HG03139 (cell line): Measurements from ENCODE around the gene BPIFB3.

Experiments
- ATAC-seq: cut with Tn5 transposase; IDR thresholded peaks from one replicate; pipeline ENCODE4 v1.9.1; 2021; ENCODE audit not compliant: unreplicated experiment

The BPIFB3 gene, protein sequence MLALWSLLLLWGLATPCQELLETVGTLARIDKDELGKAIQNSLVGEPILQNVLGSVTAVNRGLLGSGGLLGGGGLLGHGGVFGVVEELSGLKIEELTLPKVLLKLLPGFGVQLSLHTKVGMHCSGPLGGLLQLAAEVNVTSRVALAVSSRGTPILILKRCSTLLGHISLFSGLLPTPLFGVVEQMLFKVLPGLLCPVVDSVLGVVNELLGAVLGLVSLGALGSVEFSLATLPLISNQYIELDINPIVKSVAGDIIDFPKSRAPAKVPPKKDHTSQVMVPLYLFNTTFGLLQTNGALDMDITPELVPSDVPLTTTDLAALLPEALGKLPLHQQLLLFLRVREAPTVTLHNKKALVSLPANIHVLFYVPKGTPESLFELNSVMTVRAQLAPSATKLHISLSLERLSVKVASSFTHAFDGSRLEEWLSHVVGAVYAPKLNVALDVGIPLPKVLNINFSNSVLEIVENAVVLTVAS

DNA sequence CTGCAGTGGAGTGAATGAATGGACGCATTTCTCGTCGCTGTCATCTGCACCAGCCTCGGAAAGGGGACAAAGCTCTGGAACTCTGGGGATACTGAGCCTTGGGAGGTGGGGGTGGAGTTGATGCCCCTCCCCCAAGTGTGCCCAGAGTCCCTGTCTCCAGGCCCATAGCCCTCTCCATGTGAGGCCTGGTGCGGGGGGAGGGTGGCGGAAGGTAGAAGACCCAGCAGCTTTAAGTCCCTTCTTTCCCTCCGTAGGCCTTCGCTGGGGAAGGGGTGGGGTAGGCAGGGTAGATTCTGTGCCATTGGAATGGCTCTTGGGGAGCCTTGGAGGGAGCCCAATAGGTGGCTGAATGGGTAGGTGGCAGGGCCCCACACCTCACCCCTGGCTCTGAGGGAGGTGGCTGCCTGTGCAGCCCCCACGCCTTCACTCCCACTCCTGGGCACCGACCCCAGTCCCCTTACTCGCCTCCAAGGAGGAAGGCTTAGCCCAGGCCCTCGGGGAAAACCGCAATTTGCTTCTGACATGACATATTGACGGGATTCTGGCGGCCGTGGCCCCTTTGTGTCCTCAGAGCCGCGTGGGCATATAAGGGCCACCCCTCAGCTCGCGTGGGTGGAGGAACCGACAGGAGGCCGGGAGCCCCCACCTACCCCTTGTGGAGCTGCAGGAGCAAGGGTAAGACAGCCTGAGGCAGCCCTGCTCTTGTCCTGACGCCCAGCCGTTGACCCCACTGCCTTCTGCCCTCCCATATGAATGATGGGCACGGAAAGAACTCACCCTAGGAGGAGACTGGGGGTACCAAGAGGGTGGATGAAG, at the start of gene BPIFB3:
TSS of gene BPIFB3 (plus strand) at position 613 of the 816 bp plus-strand sequence. CDS start 1,533 bp downstream, outside the sequence.
- no peak for ATAC-seq

DNA sequence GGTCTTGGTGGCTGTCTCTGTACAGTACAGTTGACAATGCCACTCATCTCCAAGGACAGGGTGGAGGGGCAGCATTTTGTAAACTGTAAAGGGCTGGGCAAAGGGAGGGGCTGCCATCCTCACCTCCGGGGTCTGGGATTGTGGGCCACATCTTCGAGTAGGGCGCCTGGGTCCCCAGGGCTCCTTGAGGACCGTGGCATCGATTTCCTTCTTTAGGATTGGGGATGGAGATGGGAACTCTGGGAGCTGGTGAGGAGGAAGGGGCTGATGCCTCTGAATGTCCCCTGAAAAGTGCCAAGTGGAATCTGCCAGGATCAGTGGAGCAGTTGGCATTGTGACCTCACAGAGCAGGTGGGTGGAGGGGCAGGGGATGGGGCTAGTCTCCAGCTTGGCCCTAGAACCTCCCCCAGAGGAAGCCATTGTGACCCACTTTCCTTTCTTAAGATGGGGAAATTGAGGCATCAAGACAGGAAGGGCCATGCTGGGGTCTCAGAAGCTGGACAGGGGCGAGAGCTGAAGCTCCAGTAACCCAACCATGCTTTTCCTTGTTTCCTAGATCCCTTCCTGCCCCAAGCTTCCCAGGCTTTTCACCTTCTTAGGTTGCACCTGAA, 49.5 kb upstream of the BPIFB3 start, which contains the start of gene SUN5:
TSS of gene SUN5 (minus strand) at position 293 of the 611 bp plus-strand sequence. CDS start at position 200, 93 bp downstream.
- no peak for ATAC-seq

DNA sequence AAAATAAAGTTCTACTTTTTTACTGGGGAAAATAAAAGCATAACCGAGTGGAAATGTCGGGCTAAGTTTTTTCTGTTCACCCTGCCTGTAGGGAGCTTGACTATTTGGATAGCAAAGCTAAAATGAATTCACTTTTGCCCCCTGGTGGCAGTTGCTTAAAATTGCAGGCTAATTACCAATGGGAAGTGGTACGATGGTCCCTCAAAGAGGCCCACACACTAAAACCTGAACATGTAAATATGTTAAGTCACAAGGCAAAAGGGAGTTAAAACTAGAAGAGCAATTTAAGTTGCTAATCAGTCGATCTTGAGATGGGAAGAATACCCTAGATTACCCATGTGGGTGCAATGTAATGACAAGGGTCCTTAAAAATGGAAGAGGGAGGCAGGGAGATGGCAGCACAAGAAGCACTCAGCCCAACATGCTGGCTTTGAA, 48.6 kb upstream of the BPIFB3 start:
- ATAC-seq = no peak

DNA sequence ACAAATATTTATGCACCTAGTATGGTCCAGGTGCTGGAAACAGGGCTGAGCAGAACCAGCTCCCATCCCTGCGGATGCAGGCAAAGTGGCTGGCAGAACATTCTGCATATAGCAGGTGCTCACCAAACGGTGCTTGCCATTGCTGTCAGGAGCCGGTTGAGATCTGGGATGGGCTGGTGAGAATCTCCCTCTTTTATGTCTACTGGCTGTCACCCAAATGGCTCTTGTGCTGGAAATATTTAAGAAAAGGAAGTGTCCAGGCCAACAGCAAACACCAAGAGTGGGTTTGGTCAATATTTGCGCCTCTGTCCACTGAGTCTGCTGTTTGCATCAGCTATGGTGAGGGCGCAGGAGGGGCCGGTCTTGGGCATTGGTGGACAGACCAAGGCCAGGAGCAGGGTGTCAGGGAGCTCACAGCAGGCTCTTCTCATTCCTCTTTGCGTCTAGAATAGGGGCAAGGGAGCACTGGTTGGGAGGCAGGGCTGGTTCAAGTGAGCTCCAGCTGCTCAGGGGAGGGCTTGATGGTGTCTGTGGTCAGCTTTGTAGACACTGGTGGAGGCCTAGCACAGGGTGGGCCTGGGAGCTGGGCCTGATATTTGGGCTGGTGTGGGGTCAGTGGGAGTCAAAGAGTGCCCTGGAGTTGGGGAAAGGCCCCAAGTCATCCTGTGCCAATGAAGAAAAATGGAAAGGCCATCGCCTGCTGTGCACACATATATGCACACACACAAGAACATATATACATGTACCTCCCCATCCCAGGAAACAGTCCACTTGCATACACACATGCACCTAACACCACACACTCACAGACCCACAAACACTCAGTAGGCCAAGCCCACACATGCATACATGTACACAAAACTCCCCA, 47.6 kb upstream of the BPIFB3 start:
- no peak for ATAC-seq

DNA sequence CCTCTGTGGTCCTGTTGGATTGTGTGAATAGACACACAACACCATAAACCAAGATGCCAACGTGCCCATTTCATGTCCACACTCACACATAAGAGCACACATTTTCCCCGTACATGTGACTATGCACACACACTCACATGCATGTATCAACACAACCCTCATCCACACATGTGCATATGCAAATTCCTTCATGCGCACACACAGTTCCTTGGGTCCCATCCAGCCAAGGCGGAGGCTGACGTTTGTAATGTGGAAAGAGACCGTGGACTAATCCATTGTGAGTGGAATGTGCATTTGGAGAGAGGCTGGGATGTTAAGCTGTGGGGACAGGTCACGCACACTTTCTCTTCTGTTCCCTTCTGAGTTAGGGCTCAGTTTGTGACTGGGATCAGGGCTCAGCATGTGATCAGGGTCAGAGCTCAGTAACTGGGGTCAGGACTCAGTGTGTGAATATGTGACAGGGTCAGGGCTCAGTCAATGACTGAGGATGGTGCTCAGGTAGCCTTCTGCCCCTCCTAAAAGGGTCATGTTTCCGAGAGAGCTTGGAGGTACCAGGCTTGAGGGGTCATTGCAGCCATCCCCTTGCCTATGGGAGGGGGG, 46.8 kb upstream of the BPIFB3 start:
- ATAC-seq = no peak

DNA sequence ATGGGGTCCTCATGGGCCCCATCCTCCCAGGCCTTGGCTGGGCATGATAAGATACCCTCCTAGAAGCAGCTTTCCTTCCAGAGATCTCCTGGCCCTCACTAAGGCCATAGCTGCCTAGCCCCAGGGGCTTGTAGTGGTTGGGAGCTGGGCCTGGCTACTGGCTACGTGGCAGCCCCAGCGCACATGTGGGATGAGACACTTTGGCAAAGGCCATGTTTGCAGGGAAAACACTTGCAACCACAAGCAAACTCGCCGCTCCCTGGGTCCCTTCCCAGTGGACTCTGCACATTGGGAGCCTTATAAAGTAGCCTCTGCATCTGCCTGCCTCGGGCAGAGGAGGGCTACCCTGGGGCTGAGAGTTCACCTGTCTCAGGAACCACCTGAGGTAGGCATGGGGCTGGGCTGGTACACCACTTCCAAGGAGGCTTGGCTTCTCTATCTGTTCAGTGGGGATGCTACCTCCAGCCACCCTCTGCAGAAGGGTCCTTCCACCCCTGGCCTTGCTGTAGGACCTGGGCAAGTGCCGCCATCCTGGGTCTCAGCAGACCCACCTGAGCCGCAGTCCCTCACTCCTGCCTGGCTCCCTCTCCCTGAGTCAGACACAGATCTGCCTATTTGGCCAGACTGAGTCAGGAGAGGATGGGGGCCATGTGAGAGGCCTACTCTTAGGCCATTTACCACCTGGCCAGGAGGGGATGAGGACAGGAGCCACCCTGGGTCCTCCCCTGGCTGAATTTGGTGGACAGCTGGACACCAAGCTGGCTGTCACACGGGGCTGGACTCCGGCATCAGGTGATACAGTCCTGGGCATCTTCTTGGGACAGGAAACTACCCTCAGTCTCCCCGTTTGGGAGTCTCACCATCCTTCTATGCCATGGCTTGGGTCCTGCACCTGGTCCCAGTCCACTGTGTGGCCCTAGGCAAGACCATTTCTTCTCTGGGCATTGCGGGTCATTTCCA, 46.0 kb upstream of the BPIFB3 start, which contains the start of gene BPIFB2:
TSS of gene BPIFB2 (plus strand) at position 329 of the 960 bp plus-strand sequence. CDS start 871 bp downstream, outside the sequence.
- no peak for ATAC-seq

DNA sequence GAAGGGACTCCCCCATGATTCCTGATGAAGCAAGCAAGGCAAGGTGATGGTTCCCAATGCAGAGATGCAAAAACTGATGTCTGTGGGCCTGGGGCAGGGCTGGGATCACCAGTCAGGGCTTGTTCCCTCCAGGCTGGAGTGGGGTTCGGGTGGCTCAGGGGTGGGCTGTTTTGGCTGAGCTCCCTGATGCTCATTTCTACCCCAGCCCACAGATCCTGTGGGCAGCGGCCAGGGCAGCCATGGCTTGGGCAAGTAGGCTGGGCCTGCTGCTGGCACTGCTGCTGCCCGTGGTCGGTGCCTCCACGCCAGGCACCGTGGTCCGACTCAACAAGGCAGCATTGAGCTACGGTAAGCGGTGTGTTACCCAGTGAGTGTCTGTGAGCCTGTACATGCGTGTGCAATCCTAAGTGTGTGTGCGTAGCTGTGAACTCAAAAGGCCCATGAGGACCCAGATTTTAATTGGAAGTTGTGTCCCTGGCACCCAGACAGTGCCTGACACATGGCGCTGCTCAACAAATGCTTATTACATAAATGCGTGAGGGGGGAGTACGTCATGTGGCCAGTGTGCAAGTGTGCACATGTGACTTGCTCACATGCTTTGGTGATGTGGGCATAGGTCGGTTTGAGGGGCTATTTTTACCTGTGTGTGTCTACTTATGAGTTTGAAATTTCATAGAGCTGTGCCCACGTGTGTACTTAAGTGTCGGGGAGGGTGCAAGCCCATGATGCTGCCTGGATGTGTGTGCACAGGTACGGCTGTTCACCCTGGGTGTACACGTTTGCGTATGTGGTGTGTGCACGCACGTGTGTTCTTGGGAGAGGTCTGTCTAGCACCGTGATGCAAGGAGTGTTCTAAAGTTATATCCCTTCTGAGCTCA, 45.1 kb upstream of the BPIFB3 start:
- ATAC-seq = no peak

DNA sequence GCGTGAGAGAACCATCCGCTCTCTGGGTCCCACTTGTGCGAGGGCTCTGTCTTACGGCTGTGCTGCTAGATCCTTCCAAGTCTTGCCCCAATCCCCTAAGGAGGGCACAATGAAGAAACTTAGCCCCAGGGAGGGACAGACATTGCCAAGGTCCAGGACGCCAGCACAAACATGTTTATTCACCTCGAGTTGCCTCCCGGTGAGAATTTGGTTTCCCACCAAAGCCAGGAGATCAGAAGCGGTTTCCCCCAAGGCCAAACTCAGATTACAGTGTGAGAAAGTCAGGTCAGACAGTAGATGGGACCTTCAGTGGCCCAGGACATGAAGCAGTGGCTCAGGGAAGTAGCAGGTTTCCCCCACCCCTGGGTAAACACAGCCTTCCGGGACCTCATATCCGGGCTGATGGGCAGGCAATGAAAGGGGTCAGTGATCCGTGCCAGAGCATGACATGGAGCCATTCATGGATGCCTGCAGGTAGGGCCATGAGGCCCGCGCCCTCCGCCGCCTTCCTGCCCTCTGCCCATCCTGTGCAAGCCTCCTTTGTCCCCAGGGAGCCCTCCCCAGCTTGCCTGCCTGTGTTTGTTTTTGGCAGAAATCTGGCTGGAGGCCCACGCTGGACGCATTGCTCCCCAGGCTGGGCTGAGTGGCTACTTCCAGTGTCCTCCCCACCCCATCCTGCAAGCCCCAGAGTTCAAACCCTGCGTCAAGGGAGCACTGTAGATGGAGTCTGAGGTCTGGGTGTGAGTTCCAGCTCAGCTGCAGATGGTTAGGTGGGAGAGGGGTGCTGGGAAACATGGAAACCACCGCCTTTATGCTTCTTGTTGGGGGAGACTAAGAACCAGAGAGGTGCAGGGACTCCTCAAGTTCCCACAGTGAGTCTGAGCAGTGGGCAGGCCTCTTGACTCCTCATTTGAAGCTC, 44.2 kb upstream of the BPIFB3 start:
- ATAC-seq = no peak

DNA sequence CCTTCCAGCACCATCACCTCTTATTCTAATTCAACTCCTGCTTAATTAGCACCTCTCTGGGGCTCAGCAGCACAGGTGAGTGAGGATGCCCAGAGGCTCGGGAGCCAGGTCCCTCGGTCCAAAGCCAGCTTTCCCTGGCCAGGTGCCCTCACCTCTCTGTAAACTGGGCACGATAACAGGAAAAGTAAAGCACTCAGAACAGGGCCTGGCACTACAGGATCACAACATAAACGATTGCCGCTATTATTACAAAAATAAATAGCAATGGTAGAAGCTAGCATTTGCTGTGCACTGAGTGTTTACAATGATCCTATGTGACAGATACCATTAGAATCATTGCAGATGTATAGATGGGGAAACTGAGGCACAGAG, 43.6 kb upstream of the BPIFB3 start:
- no peak for ATAC-seq

DNA sequence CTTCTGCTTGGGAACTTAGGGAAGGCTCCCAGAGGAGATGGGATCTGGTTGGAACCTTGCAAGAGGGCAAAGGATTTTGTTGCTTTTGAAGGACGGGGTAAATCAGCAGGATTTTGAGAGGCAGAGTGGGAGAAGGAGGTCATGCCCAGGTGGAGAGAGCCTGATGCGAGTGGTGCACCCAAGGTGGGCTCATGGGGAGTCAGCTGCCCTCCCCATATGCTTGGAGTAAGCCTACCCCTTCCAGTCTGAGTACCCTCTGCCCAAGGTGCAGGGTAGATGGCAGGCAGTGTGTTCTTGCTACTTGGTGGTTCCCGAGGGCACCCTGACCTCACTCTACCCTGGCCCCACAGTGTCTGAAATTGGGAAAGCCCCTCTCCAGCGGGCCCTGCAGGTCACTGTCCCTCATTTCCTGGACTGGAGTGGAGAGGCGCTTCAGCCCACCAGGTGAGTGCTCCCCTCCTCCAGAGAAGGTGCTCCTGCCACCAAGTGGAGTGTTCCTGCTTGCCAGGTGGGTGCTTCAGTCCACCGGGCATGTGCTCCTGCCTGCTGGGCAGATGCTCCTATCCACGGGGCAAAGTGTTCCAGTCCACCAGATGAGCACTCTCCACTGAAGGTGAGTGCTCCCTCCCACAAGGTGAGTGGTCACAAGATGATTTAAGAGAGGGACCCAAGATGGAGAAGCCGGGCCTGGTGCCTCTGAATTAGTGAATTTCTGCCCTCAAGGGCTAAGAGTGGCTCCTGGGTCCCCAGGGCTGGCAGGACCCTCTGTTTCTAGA, 42.8 kb upstream of the BPIFB3 start:
- ATAC-seq = no peak

DNA sequence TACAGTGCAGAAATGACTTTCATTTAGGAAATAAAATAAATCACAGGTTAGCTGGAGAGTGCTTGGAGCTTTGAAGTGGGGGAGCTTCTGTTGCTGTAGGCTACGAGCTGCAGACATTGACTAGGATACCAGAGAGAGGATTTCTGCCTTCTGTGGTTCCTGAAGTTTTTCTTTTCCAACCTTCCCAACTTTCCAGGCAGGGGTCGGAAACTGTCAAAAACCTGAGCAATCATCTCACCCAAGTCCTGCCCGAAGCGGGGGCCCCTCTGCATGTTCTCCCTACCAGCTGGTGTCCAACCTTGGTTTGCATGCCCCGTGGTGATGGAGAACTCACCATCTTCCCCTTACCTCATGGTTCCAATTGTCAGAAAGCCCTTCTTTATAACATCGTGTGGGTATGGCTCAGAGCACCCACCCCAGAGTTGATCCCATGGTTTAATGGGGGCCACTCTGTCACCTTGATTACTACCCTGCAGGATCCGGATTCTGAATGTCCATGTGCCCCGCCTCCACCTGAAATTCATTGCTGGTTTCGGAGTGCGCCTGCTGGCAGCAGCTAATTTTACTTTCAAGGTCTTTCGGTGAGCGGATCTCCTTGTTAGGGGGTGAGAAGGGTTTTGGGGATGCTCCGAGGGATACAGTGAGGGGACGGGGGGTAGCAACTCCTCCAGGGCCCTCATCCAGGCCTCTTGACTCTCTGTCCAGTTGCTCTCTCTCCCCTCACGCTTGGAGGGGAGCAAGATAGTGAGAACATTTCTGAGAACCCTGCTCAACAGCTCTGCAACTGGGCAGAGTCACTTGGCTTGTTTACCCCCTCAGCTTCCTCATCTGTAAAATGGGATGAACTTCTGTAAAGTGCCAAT, 41.1 kb upstream of the BPIFB3 start:
- no peak for ATAC-seq

DNA sequence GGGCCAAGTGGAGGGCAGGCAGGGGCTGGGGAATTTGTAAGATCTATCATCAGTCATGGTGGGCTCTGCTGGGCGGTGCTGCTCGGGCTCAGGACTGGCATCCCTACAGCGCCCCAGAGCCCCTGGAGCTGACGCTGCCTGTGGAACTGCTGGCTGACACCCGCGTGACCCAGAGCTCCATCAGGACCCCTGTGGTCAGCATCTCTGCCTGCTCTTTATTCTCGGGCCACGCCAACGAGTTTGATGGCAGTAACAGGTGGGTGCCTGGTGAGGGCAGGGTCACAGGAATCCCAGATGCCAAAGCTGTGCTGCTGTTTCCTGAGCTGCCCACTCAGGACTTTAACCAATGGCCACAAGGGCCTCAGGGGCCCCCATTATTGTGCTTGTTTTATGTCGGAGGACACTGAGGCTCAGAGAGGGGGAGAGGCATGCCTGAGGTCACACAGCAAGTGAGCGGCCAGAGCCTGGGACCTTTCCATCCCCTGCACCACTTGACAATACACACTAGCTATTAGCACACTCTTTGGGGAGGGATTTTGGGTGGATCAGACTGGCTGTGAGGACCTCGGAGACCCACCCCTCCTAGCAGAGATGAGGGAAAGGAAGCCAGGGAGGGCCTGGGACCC, 39.9 kb upstream of the BPIFB3 start:
- ATAC-seq = no peak

DNA sequence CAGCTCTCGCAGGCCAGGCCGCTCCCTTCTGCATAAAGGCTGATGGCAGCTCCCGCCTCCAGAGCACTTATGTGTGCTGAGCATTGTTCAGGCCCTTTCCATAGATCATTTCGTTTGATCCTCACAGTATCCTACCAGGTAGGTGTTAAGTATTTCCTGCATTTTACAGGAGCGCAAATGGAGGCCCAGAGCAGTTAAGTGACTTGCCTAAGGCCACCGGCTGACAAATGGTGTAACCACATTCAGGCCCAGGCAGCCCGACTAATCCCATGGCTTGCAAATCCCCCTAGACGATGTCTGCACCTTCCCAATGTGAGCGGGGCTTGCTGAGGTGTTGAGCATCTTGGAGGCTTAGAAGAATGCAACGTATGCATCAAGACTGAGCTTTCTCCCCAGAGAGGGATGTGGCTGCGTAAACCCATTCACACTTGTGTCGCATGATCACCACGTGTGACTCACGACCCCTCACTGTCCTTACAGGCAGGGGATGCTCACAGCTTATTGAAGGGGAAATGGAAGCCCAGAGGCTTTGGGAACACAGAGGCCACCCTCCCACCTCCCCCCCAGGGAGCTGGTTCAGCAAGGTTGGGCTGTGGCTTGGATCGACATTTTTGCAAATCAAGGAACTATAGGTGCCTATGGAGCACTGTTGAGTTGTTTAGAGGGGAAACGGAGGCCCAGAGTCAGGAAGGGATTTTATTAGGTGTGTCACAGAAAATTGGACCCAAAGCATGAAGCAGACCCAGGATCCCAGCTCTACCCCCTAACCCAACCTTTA, 39.2 kb upstream of the BPIFB3 start:
- ATAC-seq = no peak

DNA sequence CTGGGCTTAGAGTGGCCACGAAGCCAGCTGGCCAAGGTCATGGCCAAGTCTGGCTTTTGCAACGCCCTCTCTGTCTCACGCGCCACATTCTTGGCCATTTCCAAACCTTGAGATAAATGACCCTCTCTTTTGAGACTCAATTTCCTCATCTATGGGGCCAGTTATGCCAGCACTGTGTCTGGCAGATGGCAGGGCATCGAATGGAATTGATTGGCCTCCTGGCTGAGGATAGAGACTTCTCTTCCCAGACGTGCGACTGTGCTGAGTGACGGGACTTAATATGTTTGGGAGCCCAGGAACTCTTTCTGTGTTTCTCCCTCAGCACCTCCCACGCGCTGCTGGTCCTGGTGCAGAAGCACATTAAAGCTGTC, 38.6 kb upstream of the BPIFB3 start:
- no peak for ATAC-seq
